NCI-H1436 treated with DMSO at 0.1 percent for 48 hours (cell line): Measurements from ENCODE around the gene SLC10A2.
"Not testable (repeated sequence)": the region's sequence is repeated elsewhere in the genome, so short reads cannot be mapped to it uniquely, and the experiment has no call there.

Source experiments
- DNase-seq: peaks from one replicate; lab custom pipeline; 2025; lab: John Stamatoyannopoulos, UW

Gene SLC10A2

GRCh38 chr13:103066079-103066780 lies at the start of gene SLC10A2:
Gene SLC10A2, minus strand, starts transcription at chr13:103066417. Its CDS starts 168 bp downstream, at chr13:103066249.
- DNase-seq = no peak

- no peak for DNase-seq
Observed at GRCh38 chr13:103107580-103107979, 41.4 kb upstream of the SLC10A2 start.

- no peak for DNase-seq
Observed at GRCh38 chr13:103104340-103104739, 38.1 kb upstream of the SLC10A2 start.

GRCh38 chr13:103103456-103103855 lies 37.2 kb upstream of the SLC10A2 start:
- DNase-seq = not testable (repeated sequence)

- no peak for DNase-seq
Observed at GRCh38 chr13:103102482-103102881, 36.3 kb upstream of the SLC10A2 start.

GRCh38 chr13:103101901-103102300 lies 35.7 kb upstream of the SLC10A2 start:
- no peak for DNase-seq

GRCh38 chr13:103101500-103101899 lies 35.3 kb upstream of the SLC10A2 start:
- DNase-seq = no peak

GRCh38 chr13:103100830-103101229 lies 34.6 kb upstream of the SLC10A2 start:
- no peak for DNase-seq

GRCh38 chr13:103099722-103100293 lies 33.6 kb upstream of the SLC10A2 start:
- no peak for DNase-seq

GRCh38 chr13:103098535-103098934 lies 32.3 kb upstream of the SLC10A2 start:
- no peak for DNase-seq

GRCh38 chr13:103097366-103097928 lies 31.2 kb upstream of the SLC10A2 start:
- no peak for DNase-seq

GRCh38 chr13:103093649-103094048 lies 27.4 kb upstream of the SLC10A2 start:
- DNase-seq = not testable (repeated sequence)

- no peak for DNase-seq
Observed at GRCh38 chr13:103087275-103087674, 21.1 kb upstream of the SLC10A2 start.

GRCh38 chr13:103081435-103081834 lies 15.2 kb upstream of the SLC10A2 start:
- no peak for DNase-seq

- DNase-seq = no peak
Observed at GRCh38 chr13:103078158-103078557, 11.9 kb upstream of the SLC10A2 start.

- no peak for DNase-seq
Observed at GRCh38 chr13:103068836-103069235, 2.6 kb upstream of the SLC10A2 start.

GRCh38 chr13:103067751-103068555 lies 1.7 kb upstream of the SLC10A2 start:
- DNase-seq = no peak

- DNase-seq = no peak
Observed at GRCh38 chr13:103066781-103067345, 646 bp upstream of the SLC10A2 start.

- DNase-seq = no peak
Observed at GRCh38 chr13:103063376-103063775, 2.8 kb downstream of the SLC10A2 start.

GRCh38 chr13:103062079-103062478 lies 4.1 kb downstream of the SLC10A2 start:
- DNase-seq = no peak

GRCh38 chr13:103056008-103056407 lies 10.2 kb downstream of the SLC10A2 start:
- no peak for DNase-seq

- DNase-seq = no peak
Observed at GRCh38 chr13:103055166-103055565, 11.1 kb downstream of the SLC10A2 start.
